Subcutaneous adipose tissue (tissue), 4 donors: ENCODE measurements around the gene TENT4B. TPM values are rescaled to one million over a fixed set of nuclear protein-coding genes. Genes with fewer than 3 reads are reported as not detected.

ENCODE experiments used
- CTCF ChIP-seq: fragments of 450-650 bp; IDR thresholded peaks from one replicate; pipeline ENCODE4 v1.5.1; 2016; ENCODE audit warnings: low read depth, mild to moderate bottlenecking, control low read depth, antibody characterized with exemption, moderate library complexity
- total RNA-seq, 4 donors: library from RNA; depleted of rRNA; stranded (reverse); fragments of >200 nt; gene quantifications; one replicate each; pipeline ENCODE4 v1.1.0, GENCODE V29; 2016

TENT4B gene
- total RNA-seq, 4 donors from 2014 or later, result 12.4 to 14.3 (median 13.2) TPM

- TF ChIP-seq CTCF, result no peak
Observed at GRCh38 chr16:50256604-50257003, 103.5 kb downstream of the TENT4B start.

- no peak for TF ChIP-seq CTCF
Observed at GRCh38 chr16:50257876-50258275, 104.8 kb downstream of the TENT4B start.

GRCh38 chr16:50259334-50260205 lies 106.5 kb downstream of the TENT4B start:
- TF ChIP-seq CTCF, result no peak

- TF ChIP-seq CTCF, result no peak
Observed at GRCh38 chr16:50260206-50261159, 107.4 kb downstream of the TENT4B start.

- no peak for TF ChIP-seq CTCF
Observed at GRCh38 chr16:50261160-50261706, 108.1 kb downstream of the TENT4B start.

- TF ChIP-seq CTCF, result no peak
Observed at GRCh38 chr16:50261707-50262235, 108.7 kb downstream of the TENT4B start.
